GM12801 (cell line): ENCODE data around the gene ANKRD9.

Experiments used
- CTCF ChIP-seq: IDR thresholded peaks from one replicate; pipeline ENCODE4 v1.5.1; 2011; ENCODE audit warnings: control low read depth; ENCODE audit not compliant: insufficient read length; ENCODE audit errors: extremely low read depth

ANKRD9 gene

DNA sequence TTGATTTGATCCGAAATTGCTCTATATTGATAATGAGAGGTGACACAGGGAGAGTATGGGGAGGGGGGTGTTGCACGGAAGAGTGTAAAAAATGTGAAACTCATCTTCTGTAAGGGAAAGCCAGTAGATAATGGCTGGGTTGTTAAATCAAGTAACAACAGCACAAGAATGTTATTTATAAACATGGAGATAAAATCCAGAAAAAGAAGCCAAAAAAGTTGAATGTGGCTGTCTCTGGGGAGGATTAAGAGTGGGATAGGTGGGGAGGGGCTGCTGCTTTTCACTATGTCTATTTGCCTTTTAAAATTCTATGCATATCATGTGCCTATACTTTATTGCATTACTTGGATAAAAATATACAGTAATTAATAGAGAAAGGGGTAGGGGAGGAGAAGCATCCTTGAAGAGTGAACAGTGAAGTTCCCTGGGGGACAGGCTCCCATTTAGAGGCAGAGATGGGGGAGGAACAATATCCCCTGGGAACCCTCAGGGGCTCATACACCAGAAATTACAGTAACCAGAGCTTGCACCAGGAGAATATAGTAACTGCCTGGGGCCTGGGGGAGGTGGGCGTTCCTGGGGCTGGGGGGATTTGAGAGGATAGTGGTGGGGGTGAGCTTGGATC is 39.2 kb upstream of the ANKRD9 start:
- TF ChIP-seq CTCF: no peak

DNA sequence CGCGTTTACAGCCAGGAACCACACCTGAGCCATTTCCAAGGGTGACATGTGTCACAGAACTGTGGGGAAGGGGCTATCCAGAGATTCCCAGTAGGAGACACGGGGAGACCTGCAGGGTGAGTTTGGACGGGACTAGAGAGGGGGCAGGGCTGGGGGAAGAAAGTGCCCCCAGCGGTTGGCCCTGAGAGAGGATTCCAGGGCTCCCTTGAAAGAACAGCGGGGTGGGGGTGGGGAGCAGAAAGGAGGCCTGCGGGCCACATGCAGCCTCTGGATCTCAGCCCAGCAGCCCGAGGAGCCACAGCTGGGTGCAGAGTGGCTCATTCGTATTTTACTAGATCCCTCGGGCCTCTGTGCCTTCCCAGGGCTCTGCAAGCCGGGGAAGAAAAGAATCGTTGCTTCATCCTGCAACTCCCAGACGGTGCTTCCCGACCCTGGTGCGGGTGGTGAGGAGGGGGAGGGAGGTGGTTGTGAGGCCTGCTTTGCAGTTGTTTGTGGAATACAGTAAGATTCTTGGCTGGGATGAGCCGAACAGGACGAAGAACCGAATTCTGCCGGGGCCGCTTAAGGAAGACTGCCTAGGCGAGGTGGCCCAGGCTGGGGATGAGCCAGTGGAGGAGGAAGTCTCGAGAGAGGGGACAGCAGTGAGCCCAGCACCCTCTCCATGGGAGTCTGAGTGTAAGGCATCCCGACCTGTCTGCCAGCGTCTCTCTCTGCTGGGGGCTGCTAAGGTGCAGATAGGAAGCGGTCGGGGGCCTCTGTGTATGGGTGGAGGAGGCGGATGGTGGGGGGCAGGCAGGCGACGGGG is 36.1 kb upstream of the ANKRD9 start:
- no peak for TF ChIP-seq CTCF

GRCh38 chr14:102544747-102545460 is 35.3 kb upstream of the ANKRD9 start:
- no peak for TF ChIP-seq CTCF

DNA sequence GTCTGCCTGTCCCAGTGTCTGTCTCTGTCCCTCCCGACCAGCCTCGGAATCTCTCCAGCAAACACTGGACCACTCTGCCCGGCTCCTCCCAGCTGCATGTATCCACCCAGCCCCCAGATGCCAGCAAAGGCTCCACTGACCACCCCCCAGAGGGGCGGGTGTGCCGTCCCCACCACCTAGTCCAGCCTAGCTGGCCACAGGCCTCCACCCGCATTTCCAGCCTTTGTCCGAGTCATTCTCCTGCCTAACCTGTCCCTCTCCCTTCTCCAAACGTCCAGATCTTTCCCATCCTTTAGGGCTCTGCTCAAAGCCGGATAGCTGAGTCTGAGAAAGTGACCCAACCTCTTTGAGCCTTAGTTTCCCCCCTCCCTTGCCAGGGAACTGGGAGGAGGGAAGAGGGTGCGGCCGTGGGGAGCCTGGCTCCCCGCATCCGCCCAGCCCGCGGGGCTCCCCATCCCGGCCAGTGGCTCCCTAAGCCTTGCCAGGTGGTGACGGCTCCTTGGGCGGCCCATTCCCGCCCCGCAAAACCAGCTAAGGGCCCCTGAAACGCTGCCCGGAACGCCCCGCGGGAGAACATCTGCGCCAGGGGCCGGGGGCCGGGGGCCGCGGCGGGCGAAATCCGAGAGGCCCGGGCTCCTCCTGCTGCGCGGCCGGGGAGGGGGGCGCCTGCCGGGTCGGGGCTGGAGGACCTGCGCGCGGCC is 34.6 kb upstream of the ANKRD9 start:
- no peak for TF ChIP-seq CTCF

- no peak for TF ChIP-seq CTCF
These were observed 32.2 kb upstream of the ANKRD9 start for GRCh38 chr14:102541771-102542170.

- TF ChIP-seq CTCF: no peak
These were observed 30.9 kb upstream of the ANKRD9 start for GRCh38 chr14:102540315-102541028.
